Right lobe of liver (tissue), 4 donors: ENCODE measurements around the gene STAT3.

Experiments
- POLR2A ChIP-seq: fragments of 450-650 bp; IDR thresholded peaks from one replicate; pipeline ENCODE4 v1.6.1; 2017; ENCODE audit warnings: antibody characterized with exemption, mild to moderate bottlenecking
- TF ChIP-seq, protein P1 (sequence below), 4 donors: fragments of 200-600 bp in 3 of 4; fragments of 450-650 bp in 1 of 4; IDR thresholded peaks; one replicate each; pipeline versions ENCODE4 v1.5.1 to v1.8.0; 2016 to 2022; ENCODE audit warnings: antibody characterized with exemption in 4 of 4, mild to moderate bottlenecking in 2 of 4
- donor health status: DM: no; HTN: no; CAD: no.
- donor health status: DM: no; HTN: no; CAD: no.
- donor health status: DM: no; HTN: yes; CAD: no.

DNA sequence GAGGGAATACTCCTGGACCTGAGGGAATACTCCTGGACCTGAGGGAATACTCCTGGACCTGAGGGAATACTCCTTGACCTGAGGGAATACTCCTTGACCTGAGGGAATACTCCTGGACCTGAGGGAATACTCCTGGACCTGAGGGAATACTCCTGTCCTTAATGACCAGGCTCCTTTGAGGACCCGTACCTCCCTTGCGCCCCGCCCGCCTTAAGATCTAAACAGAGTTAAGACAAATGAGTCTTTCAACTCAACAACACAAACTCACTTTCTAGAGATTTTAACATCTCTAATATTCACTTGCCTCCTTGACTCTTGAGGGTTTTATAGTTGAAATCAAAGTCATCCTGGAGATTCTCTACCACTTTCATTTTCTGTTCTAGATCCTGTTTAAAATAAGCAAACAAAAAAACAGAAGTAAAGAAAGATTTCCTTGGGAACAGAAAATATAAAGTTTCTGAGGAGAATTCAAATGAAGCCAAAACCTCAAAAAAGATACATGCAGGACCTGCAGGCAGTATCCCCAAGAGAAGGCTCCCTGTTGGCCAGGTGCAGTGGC, 49.7 kb downstream of the STAT3 start:
- TF ChIP-seq POLR2A = no peak
- TF ChIP-seq, protein P1, sequence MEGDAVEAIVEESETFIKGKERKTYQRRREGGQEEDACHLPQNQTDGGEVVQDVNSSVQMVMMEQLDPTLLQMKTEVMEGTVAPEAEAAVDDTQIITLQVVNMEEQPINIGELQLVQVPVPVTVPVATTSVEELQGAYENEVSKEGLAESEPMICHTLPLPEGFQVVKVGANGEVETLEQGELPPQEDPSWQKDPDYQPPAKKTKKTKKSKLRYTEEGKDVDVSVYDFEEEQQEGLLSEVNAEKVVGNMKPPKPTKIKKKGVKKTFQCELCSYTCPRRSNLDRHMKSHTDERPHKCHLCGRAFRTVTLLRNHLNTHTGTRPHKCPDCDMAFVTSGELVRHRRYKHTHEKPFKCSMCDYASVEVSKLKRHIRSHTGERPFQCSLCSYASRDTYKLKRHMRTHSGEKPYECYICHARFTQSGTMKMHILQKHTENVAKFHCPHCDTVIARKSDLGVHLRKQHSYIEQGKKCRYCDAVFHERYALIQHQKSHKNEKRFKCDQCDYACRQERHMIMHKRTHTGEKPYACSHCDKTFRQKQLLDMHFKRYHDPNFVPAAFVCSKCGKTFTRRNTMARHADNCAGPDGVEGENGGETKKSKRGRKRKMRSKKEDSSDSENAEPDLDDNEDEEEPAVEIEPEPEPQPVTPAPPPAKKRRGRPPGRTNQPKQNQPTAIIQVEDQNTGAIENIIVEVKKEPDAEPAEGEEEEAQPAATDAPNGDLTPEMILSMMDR (IDR thresholded peaks at IDR 0.05) = no peak
